HG02588 (cell line): Measurements from ENCODE around the gene VEPH1.

ENCODE experiments used
- ATAC-seq: cut with Tn5 transposase; IDR thresholded peaks from one replicate; pipeline ENCODE4 v1.9.1; 2021; ENCODE audit warnings: mild to moderate bottlenecking, moderate library complexity; ENCODE audit not compliant: unreplicated experiment

The VEPH1 gene

GRCh38 chr3:157438194-157438730, 65.0 kb downstream of the VEPH1 start:
- ATAC-seq, result no peak

GRCh38 chr3:157436583-157437291, 66.5 kb downstream of the VEPH1 start, which contains the start of gene PTX3:
PTX3 (plus strand) TSS chr3:157436850; CDS start chr3:157436934, 84 bp downstream.
- no peak for ATAC-seq

- no peak for ATAC-seq
Observed at GRCh38 chr3:157429708-157430107, 73.5 kb downstream of the VEPH1 start.

- ATAC-seq, result no peak
Observed at GRCh38 chr3:157428853-157429252, 74.4 kb downstream of the VEPH1 start.

GRCh38 chr3:157427901-157428300, 75.3 kb downstream of the VEPH1 start:
- no peak for ATAC-seq

GRCh38 chr3:157423337-157423736, 79.9 kb downstream of the VEPH1 start:
- no peak for ATAC-seq

GRCh38 chr3:157420606-157421130, 82.5 kb downstream of the VEPH1 start:
- ATAC-seq, result no peak

GRCh38 chr3:157418104-157418503, 85.1 kb downstream of the VEPH1 start:
- no peak for ATAC-seq

GRCh38 chr3:157417247-157417646, 86.0 kb downstream of the VEPH1 start:
- no peak for ATAC-seq

GRCh38 chr3:157416347-157417087, 86.7 kb downstream of the VEPH1 start:
- ATAC-seq, result no peak

GRCh38 chr3:157414861-157415260, 88.4 kb downstream of the VEPH1 start:
- ATAC-seq, result no peak

- ATAC-seq, result no peak
Observed at GRCh38 chr3:157412323-157412855, 90.8 kb downstream of the VEPH1 start.

GRCh38 chr3:157410945-157411344, 92.3 kb downstream of the VEPH1 start:
- ATAC-seq, result no peak

GRCh38 chr3:157409516-157409915, 93.7 kb downstream of the VEPH1 start:
- ATAC-seq, result no peak

- ATAC-seq, result no peak
Observed at GRCh38 chr3:157408499-157409149, 94.6 kb downstream of the VEPH1 start.

GRCh38 chr3:157407769-157408168, 95.4 kb downstream of the VEPH1 start:
- ATAC-seq, result no peak

- no peak for ATAC-seq
Observed at GRCh38 chr3:157406394-157406793, 96.8 kb downstream of the VEPH1 start.

- no peak for ATAC-seq
Observed at GRCh38 chr3:157405457-157405856, 97.8 kb downstream of the VEPH1 start.

GRCh38 chr3:157404381-157404780, 98.8 kb downstream of the VEPH1 start:
- ATAC-seq, result no peak

GRCh38 chr3:157398598-157398997, 104.6 kb downstream of the VEPH1 start:
- ATAC-seq, result no peak

- ATAC-seq, result no peak
Observed at GRCh38 chr3:157394411-157394810, 108.8 kb downstream of the VEPH1 start.
